ACC112 (cell line): Measurements from ENCODE around the gene IRF2BP2.
A peak's percentile ranks its signal among the peaks of the same experiment; 100 is the strongest.

Source experiments
- H2AFZ ChIP-seq: fragments of 200-600 bp; sonication (generic); one replicate; pipeline ENCODE4 v1.6.0; 2017; ENCODE audit warnings: antibody characterized with exemption, low read length; ENCODE audit not compliant: unreplicated experiment
- H3K27ac ChIP-seq: fragments of 200-600 bp; sonication (generic); 2 replicates; pipeline ENCODE4 v1.5.1; 2014; ENCODE audit warnings: low read depth, mild to moderate bottlenecking, antibody characterized with exemption, low read length, moderate library complexity
- H3K27me3 ChIP-seq: fragments of 200-600 bp; sonication (generic); 2 replicates; pipeline ENCODE4 v1.6.1; 2014; ENCODE audit warnings: mild to moderate bottlenecking, antibody characterized with exemption, low read length, moderate library complexity, mixed read lengths; ENCODE audit not compliant: insufficient read depth
- H3K36me3 ChIP-seq: fragments of 200-600 bp; sonication (generic); 2 replicates; pipeline ENCODE4 v1.6.1; 2016; ENCODE audit warnings: mild to moderate bottlenecking, antibody characterized with exemption, low read length, moderate library complexity, mixed read lengths; ENCODE audit not compliant: insufficient read depth
- H3K4me1 ChIP-seq: fragments of 200-600 bp; sonication (generic); one replicate; pipeline ENCODE4 v1.6.1; 2016; ENCODE audit warnings: low read length, mixed read lengths; ENCODE audit not compliant: insufficient read depth, unreplicated experiment, control insufficient read depth
- H3K4me3 ChIP-seq: fragments of 200-600 bp; sonication (generic); 2 replicates; pipeline ENCODE4 v1.5.1; 2014; ENCODE audit warnings: mild to moderate bottlenecking, low read depth, low read length
- H3K79me2 ChIP-seq: fragments of 200-600 bp; sonication (generic); one replicate; pipeline ENCODE4 v1.6.0; 2016; ENCODE audit warnings: low read length; ENCODE audit not compliant: control insufficient read depth, unreplicated experiment, insufficient read depth

The IRF2BP2 gene

GRCh38 chr1:234589064-234589800 lies 20.7 kb downstream of the IRF2BP2 start:
- peak overlapping the region; percentile 36 for H2AFZ ChIP-seq
- peaks cover 11% of the 10 kb centered on the region for H3K4me1 ChIP-seq
- no peaks in the 10 kb centered on the region for H3K27me3 ChIP-seq
- H3K4me3 ChIP-seq: no peak overlapping the region
- H3K27ac ChIP-seq: no peak overlapping the region
- H3K36me3 ChIP-seq: no peaks in the 10 kb centered on the region
- no peaks in the 10 kb centered on the region for H3K79me2 ChIP-seq

- H3K4me3 ChIP-seq: no peak overlapping the region
- no peaks in the 10 kb centered on the region for H3K27me3 ChIP-seq
- peaks cover 11% of the 10 kb centered on the region for H3K4me1 ChIP-seq
- no peaks in the 10 kb centered on the region for H3K36me3 ChIP-seq
- no peaks in the 10 kb centered on the region for H3K79me2 ChIP-seq
- H3K27ac ChIP-seq: no peak overlapping the region
- H2AFZ ChIP-seq: no peak overlapping the region
These were observed 21.6 kb downstream of the IRF2BP2 start for GRCh38 chr1:234588386-234588785.

DNA sequence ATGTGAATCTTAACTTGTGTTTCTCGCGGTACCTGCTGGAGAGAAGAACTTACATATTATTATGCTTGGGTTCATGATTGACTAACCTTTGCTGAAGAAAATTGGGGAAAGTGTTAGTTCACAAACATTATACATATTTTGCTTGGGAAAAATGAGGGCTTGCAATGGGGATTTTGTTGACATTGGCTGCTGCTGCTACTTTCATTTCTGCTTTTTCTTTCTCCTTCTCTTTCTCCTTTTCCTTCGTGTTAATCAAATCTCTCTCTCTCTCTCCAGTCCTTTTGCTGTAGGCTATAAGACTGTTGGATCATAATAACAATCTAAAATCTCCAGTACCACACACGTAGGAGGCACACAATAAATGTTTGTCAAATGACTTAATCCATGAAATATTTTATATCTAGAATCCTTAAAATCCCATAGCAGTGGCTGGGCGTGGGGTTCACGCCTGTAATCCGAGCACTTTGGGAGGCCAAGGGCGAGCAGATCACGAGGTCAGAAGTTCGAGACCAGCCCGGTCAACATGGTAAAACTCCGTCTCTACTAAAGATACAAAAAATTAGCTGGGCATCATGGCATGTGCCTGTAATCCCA lies 23.0 kb downstream of the IRF2BP2 start:
- Histone ChIP-seq H3K27me3 (no peaks in the 10 kb centered on the region), H3K36me3 (no peaks in the 10 kb centered on the region), H3K4me3 (no peak overlapping the region), H3K79me2 (no peaks in the 10 kb centered on the region), H3K4me1 (peaks cover 11% of the 10 kb centered on the region), H3K27ac (no peak overlapping the region), H2AFZ (no peak overlapping the region)

GRCh38 chr1:234586304-234586703 lies 23.7 kb downstream of the IRF2BP2 start:
- no peaks in the 10 kb centered on the region for H3K27me3 ChIP-seq
- no peak overlapping the region for H3K4me3 ChIP-seq
- no peaks in the 10 kb centered on the region for H3K79me2 ChIP-seq
- H3K4me1 ChIP-seq: peaks cover 11% of the 10 kb centered on the region
- no peaks in the 10 kb centered on the region for H3K36me3 ChIP-seq
- no peak overlapping the region for H3K27ac ChIP-seq
- H2AFZ ChIP-seq: no peak overlapping the region

GRCh38 chr1:234585330-234586055 lies 24.5 kb downstream of the IRF2BP2 start:
- H3K27ac ChIP-seq: no peak overlapping the region
- H3K36me3 ChIP-seq: no peaks in the 10 kb centered on the region
- no peaks in the 10 kb centered on the region for H3K27me3 ChIP-seq
- no peak overlapping the region for H3K4me3 ChIP-seq
- peaks cover 11% of the 10 kb centered on the region for H3K4me1 ChIP-seq
- no peaks in the 10 kb centered on the region for H3K79me2 ChIP-seq
- H2AFZ ChIP-seq: no peak overlapping the region

DNA sequence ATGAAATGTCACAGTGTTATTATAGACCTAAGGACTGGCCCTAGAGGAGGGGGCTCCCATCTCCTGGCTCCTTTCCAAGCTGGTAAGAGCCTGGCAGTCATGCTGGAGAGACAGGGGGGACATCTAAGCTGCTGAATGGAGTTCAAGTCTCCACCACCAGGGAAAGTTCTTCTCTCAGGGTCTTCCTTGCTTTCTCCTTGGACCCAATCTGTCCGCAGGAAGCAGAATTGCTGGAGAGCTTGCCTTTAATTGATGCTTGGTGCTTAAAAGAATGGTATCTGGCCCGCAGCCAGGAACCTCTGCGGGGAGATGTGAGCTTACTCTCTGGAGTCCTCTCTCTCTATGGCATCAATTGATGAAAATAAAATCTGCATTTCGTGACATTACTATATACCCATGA lies 25.1 kb downstream of the IRF2BP2 start:
- H3K4me3 ChIP-seq: no peak overlapping the region
- peaks cover 11% of the 10 kb centered on the region for H3K4me1 ChIP-seq
- no peaks in the 10 kb centered on the region for H3K27me3 ChIP-seq
- no peak overlapping the region for H2AFZ ChIP-seq
- no peak overlapping the region for H3K27ac ChIP-seq
- no peaks in the 10 kb centered on the region for H3K79me2 ChIP-seq
- H3K36me3 ChIP-seq: no peaks in the 10 kb centered on the region

DNA sequence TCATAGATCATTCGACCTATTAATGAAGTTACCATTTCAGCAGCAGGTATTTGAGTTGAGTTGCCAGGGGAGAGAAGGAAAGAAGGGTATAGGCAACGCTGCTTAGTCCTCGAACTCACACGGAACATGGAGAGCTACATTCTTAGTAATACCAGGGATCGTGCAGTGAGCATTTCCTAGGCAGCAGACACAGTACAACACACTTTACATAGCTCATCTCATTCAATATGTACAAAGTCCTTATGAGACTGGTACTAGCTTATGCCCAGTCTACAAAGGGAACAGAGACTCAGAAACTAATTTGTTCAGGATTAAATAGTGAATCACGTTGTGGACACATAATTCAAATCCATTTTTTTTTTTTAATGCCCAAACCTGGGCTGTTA lies 25.6 kb downstream of the IRF2BP2 start:
- Histone ChIP-seq H2AFZ (no peak overlapping the region), H3K36me3 (no peaks in the 10 kb centered on the region), H3K4me1 (peaks cover 11% of the 10 kb centered on the region), H3K27me3 (no peaks in the 10 kb centered on the region), H3K27ac (no peak overlapping the region), H3K79me2 (no peaks in the 10 kb centered on the region), H3K4me3 (no peak overlapping the region)

DNA sequence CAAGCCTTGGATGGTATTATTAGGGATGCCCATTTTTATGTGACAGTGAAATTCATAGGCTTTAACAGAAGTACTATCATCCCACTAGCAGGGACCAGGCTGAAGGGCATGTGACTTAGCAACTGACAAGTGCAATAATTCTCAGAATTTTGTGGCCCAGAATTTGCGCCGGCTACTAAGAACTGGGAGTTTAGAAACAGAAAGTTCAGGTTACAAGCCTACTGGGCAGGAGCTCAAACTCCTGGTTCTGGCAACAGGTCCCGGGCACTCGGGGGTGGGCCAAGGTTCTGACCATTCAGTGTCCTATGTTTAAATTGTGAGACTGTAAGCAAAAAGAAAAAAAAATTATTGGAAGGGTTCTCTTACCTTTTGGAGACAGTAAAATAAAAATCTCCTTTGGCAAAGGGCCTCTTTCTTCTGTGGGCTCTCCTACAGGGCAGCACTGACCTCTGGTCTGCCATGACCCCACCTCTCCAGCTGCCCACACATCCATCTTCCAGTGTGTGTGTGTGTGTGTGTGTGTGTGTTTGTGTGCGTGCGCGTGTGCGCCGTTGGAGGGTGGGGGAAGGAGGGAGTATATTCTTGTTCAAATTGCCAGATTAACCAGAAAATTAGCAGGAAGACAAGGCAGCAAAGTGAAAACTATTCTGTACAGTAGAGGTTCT lies 26.1 kb downstream of the IRF2BP2 start:
- Histone ChIP-seq H3K4me1 (peaks cover 11% of the 10 kb centered on the region), H2AFZ (no peak overlapping the region), H3K36me3 (no peaks in the 10 kb centered on the region), H3K79me2 (no peaks in the 10 kb centered on the region), H3K27me3 (no peaks in the 10 kb centered on the region), H3K4me3 (no peak overlapping the region), H3K27ac (no peak overlapping the region)

DNA sequence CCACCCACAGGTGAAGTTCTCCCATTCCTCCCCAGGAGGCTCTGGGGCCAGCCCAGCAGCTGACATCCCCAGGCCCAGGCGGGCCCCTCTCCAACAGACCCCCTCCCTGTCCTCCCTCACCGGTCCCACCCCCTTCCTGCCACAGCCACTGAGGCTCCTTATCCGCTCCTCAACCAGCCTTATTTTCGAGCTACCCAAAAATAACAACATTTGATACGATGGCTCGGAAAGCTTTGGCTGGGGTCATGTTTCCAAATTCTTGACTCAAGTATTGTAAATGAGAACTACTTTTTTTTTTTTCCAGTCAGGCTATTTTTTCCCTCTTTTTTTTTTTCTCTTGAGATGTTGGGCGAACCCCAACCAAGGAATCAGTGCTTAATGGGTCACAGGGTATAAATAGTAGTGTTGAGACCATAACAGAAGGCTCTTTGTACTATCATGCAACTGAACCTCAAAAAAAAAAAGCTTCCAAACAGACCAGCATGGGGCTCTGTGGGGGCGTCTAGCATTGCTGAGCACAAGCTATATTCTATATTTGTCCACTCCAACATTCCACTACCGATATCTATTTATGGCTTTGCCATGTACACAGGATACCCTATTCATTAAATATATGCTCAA lies 27.2 kb downstream of the IRF2BP2 start:
- Histone ChIP-seq H3K27me3 (no peaks in the 10 kb centered on the region), H2AFZ (no peak overlapping the region), H3K36me3 (no peaks in the 10 kb centered on the region), H3K27ac (no peak overlapping the region), H3K79me2 (no peaks in the 10 kb centered on the region), H3K4me3 (no peak overlapping the region), H3K4me1 (peaks cover 11% of the 10 kb centered on the region)

- peaks cover 11% of the 10 kb centered on the region for H3K4me1 ChIP-seq
- H3K4me3 ChIP-seq: no peak overlapping the region
- no peak overlapping the region for H2AFZ ChIP-seq
- no peaks in the 10 kb centered on the region for H3K79me2 ChIP-seq
- H3K36me3 ChIP-seq: no peaks in the 10 kb centered on the region
- no peaks in the 10 kb centered on the region for H3K27me3 ChIP-seq
- no peak overlapping the region for H3K27ac ChIP-seq
These were observed 27.8 kb downstream of the IRF2BP2 start for GRCh38 chr1:234582186-234582585.
